ENCODE results near the gene KCTD1. TPM values are rescaled to one million over a fixed set of nuclear protein-coding genes. Genes with fewer than 3 reads are reported as not detected.

Gene KCTD1
- total RNA-seq, 1 donor from 2014 or later: 31.8 TPM

DNA sequence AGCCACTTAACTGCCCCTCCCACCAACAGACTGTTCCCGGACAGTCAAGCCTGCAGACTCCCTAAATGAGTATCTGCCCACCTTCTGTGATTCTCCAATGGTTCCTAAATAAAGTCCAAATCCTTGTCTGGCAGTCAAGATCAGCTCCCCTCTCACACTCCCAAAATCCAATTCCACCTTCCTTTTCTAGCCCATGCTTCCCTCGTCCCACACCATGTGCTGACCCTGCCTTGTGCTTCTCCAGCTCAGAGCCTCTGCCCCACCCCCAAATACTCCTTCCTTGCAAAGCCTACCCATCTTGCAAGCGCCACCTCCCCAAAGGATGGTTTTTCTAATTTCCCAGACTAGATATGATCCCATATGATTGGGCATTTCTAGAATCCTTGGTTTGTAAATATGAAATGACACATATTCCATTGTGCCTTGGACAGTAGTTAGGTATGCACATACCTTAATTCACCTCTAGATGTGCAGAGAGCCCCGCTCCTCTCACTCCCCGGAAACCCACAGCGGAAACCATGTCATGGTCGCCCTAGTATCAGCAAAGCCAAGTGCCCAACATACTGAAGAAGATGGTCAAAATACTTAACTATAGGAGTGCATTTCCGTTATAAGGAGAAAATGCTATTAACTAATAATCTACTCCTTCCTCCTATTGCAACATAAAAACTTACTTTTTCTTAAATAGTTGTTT is 97.2 kb downstream of the KCTD1 start:
- Mint-ChIP-seq H3K4me1 (ENCODE audit: low read depth, unreplicated experiment) (peaks cover 6% of the 10 kb centered on the region), H3K36me3 (ENCODE audit: low read depth, unreplicated experiment) (peaks cover 4% of the 10 kb centered on the region), H3K27ac (ENCODE audit: unreplicated experiment) (peak overlapping the region; percentile 48), H3K4me3 (ENCODE audit: unreplicated experiment) (no peak overlapping the region), H3K9me3 (ENCODE audit: unreplicated experiment) (no peaks in the 10 kb centered on the region), H3K27me3 (ENCODE audit: low read depth, unreplicated experiment) (peaks cover 6% of the 10 kb centered on the region)
- no peak for DNase-seq (ENCODE audit: low read depth)
- no peak overlapping the region for H3K27ac ChIP-seq (ENCODE audit: low read depth, low read length)
- H2AFZ ChIP-seq (ENCODE audit: low read depth, low read length): no peak overlapping the region
- H4K20me1 ChIP-seq (ENCODE audit: insufficient read depth, low read length): no peaks in the 10 kb centered on the region
- H3K9ac ChIP-seq (ENCODE audit: low read length): no peak overlapping the region
- H3K4me3 ChIP-seq (ENCODE audit: insufficient read depth, low read depth, low read length): no peak overlapping the region
- H3K9me3 ChIP-seq (ENCODE audit: insufficient read depth, low read depth, low read length): no peaks in the 10 kb centered on the region
- no peaks in the 10 kb centered on the region for H3K27me3 ChIP-seq (ENCODE audit: insufficient read depth, low read length)
- no peaks in the 10 kb centered on the region for H3K79me2 ChIP-seq (ENCODE audit: insufficient read depth, low read length)
- TF ChIP-seq EZH2 (IDR thresholded peaks at IDR 0.05; ENCODE audit: insufficient read depth, low read length): no peak
- TF ChIP-seq, protein P1, sequence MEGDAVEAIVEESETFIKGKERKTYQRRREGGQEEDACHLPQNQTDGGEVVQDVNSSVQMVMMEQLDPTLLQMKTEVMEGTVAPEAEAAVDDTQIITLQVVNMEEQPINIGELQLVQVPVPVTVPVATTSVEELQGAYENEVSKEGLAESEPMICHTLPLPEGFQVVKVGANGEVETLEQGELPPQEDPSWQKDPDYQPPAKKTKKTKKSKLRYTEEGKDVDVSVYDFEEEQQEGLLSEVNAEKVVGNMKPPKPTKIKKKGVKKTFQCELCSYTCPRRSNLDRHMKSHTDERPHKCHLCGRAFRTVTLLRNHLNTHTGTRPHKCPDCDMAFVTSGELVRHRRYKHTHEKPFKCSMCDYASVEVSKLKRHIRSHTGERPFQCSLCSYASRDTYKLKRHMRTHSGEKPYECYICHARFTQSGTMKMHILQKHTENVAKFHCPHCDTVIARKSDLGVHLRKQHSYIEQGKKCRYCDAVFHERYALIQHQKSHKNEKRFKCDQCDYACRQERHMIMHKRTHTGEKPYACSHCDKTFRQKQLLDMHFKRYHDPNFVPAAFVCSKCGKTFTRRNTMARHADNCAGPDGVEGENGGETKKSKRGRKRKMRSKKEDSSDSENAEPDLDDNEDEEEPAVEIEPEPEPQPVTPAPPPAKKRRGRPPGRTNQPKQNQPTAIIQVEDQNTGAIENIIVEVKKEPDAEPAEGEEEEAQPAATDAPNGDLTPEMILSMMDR (IDR thresholded peaks at IDR 0.05; ENCODE audit: insufficient read depth, low read depth, low read length): no peak
- no peak overlapping the region for H3K4me2 ChIP-seq (ENCODE audit: low read length)
- no peak for FAIRE-seq
- no peaks in the 10 kb centered on the region for H3K4me1 ChIP-seq (ENCODE audit: insufficient read depth, low read length)
- peaks cover 8% of the 10 kb centered on the region for H3K36me3 ChIP-seq (ENCODE audit: insufficient read depth, low read length)

DNA sequence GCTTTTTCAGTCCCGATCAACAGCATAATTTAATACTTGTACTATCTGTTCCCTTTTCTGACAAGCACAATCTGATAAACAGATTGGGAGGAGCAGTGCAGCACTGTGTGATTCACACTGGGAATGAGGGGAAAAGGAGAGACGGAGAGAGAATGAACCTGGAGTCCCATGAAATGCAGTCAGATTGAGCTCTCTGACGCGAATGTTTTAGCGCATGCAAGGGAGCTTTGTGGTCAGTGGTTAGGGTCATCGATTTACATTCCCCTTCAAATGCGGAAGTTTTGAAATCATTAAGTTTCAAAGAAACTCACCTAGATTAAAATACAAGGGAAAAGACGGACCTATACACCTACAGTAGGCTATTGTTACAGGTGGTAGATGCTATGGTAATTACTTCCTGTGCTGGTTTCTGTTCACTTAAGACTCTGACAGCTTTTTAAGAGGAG is 99.6 kb downstream of the KCTD1 start:
- H4K20me1 ChIP-seq (ENCODE audit: insufficient read depth, low read length): no peaks in the 10 kb centered on the region
- H2AFZ ChIP-seq (ENCODE audit: low read depth, low read length): no peak overlapping the region
- H3K27me3 ChIP-seq (ENCODE audit: insufficient read depth, low read length): no peaks in the 10 kb centered on the region
- H3K27me3 Mint-ChIP-seq (ENCODE audit: low read depth, unreplicated experiment): peaks cover 6% of the 10 kb centered on the region
- no peak overlapping the region for H3K9ac ChIP-seq (ENCODE audit: low read length)
- TF ChIP-seq, protein P1 (IDR thresholded peaks at IDR 0.05; ENCODE audit: insufficient read depth, low read depth, low read length): no peak
- TF ChIP-seq EZH2 (IDR thresholded peaks at IDR 0.05; ENCODE audit: insufficient read depth, low read length): no peak
- no peaks in the 10 kb centered on the region for H3K4me1 ChIP-seq (ENCODE audit: insufficient read depth, low read length)
- peaks cover 6% of the 10 kb centered on the region for H3K4me1 Mint-ChIP-seq (ENCODE audit: low read depth, unreplicated experiment)
- H3K36me3 ChIP-seq (ENCODE audit: insufficient read depth, low read length): no peaks in the 10 kb centered on the region
- FAIRE-seq: no peak
- no peaks in the 10 kb centered on the region for H3K79me2 ChIP-seq (ENCODE audit: insufficient read depth, low read length)
- no peak overlapping the region for H3K4me3 ChIP-seq (ENCODE audit: insufficient read depth, low read depth, low read length)
- H3K36me3 Mint-ChIP-seq (ENCODE audit: low read depth, unreplicated experiment): peaks cover 2% of the 10 kb centered on the region
- H3K4me2 ChIP-seq (ENCODE audit: low read length): no peak overlapping the region
- H3K27ac Mint-ChIP-seq (ENCODE audit: unreplicated experiment): no peak overlapping the region
- DNase-seq (ENCODE audit: low read depth): no peak
- H3K9me3 ChIP-seq (ENCODE audit: insufficient read depth, low read depth, low read length): no peaks in the 10 kb centered on the region
- no peak overlapping the region for H3K27ac ChIP-seq (ENCODE audit: low read depth, low read length)
- H3K4me3 Mint-ChIP-seq (ENCODE audit: unreplicated experiment): no peak overlapping the region
- H3K9me3 Mint-ChIP-seq (ENCODE audit: unreplicated experiment): no peaks in the 10 kb centered on the region

GRCh38 chr18:26443853-26444252 is 104.5 kb downstream of the KCTD1 start:
- DNase-seq (ENCODE audit: low read depth) (no peak), FAIRE-seq (no peak)
- Mint-ChIP-seq H3K4me3 (ENCODE audit: unreplicated experiment) (no peak overlapping the region), H3K27me3 (ENCODE audit: low read depth, unreplicated experiment) (peaks cover 5% of the 10 kb centered on the region), H3K27ac (ENCODE audit: unreplicated experiment) (no peak overlapping the region), H3K36me3 (ENCODE audit: low read depth, unreplicated experiment) (no peaks in the 10 kb centered on the region), H3K4me1 (ENCODE audit: low read depth, unreplicated experiment) (peaks cover 6% of the 10 kb centered on the region), H3K9me3 (ENCODE audit: unreplicated experiment) (no peaks in the 10 kb centered on the region)
- Histone ChIP-seq H3K9ac (ENCODE audit: low read length) (no peak overlapping the region), H2AFZ (ENCODE audit: low read depth, low read length) (no peak overlapping the region), H3K27me3 (ENCODE audit: insufficient read depth, low read length) (no peaks in the 10 kb centered on the region), H3K4me2 (ENCODE audit: low read length) (no peak overlapping the region), H3K4me3 (ENCODE audit: insufficient read depth, low read depth, low read length) (no peak overlapping the region), H3K27ac (ENCODE audit: low read depth, low read length) (no peak overlapping the region), H4K20me1 (ENCODE audit: insufficient read depth, low read length) (no peaks in the 10 kb centered on the region), H3K36me3 (ENCODE audit: insufficient read depth, low read length) (no peaks in the 10 kb centered on the region), H3K9me3 (ENCODE audit: insufficient read depth, low read depth, low read length) (no peaks in the 10 kb centered on the region), H3K79me2 (ENCODE audit: insufficient read depth, low read length) (no peaks in the 10 kb centered on the region), H3K4me1 (ENCODE audit: insufficient read depth, low read length) (peaks cover 3% of the 10 kb centered on the region)
- TF ChIP-seq, protein P1 (IDR thresholded peaks at IDR 0.05; ENCODE audit: insufficient read depth, low read depth, low read length): no peak
- TF ChIP-seq EZH2 (IDR thresholded peaks at IDR 0.05; ENCODE audit: insufficient read depth, low read length): no peak

Measured in astrocyte (in vitro differentiated cells and primary cell).